Neuronal stem cell (in vitro differentiated cells): Measurements from ENCODE around the gene PLAAT4.

Experiments used
- DNase-seq: peaks from one replicate; pipeline ENCODE4 v3.0.0-alpha.2; 2013; ENCODE audit warnings: low spot score
- H2AFZ ChIP-seq: one replicate; pipeline ENCODE4 v1.6.1; 2013; ENCODE audit warnings: mild to moderate bottlenecking, low read length, inconsistent platforms
- H2AK5ac ChIP-seq: 2 replicates; pipeline ENCODE4 v1.6.1; 2013; ENCODE audit warnings: low read depth, mild to moderate bottlenecking, inconsistent platforms, low read length, moderate library complexity, mixed read lengths
- H2BK120ac ChIP-seq: 2 replicates; pipeline ENCODE4 v1.6.1; 2013; ENCODE audit warnings: low read depth, mild to moderate bottlenecking, inconsistent platforms, low read length, moderate library complexity, mixed read lengths
- H2BK12ac ChIP-seq: one replicate; pipeline ENCODE4 v1.6.1; 2013; ENCODE audit warnings: low read length, inconsistent platforms
- H2BK15ac ChIP-seq: 2 replicates; pipeline ENCODE4 v1.6.1; 2013; ENCODE audit warnings: mild to moderate bottlenecking, low read length, inconsistent platforms, mixed read lengths
- H2BK5ac ChIP-seq: one replicate; pipeline ENCODE4 v1.6.1; 2013; ENCODE audit warnings: inconsistent platforms, mild to moderate bottlenecking, low read length, moderate library complexity
- H3K14ac ChIP-seq: one replicate; pipeline ENCODE4 v1.6.1; 2013; ENCODE audit warnings: low read length, inconsistent platforms
- H3K18ac ChIP-seq: 2 replicates; pipeline ENCODE4 v1.6.1; 2013; ENCODE audit warnings: low read length, inconsistent platforms
- H3K23ac ChIP-seq: 2 replicates; pipeline ENCODE4 v1.6.1; 2013; ENCODE audit warnings: low read depth, mild to moderate bottlenecking, mixed read lengths, low read length, inconsistent platforms; ENCODE audit not compliant: poor library complexity
- H3K27ac ChIP-seq: replicated peaks from 3 replicates; pipeline ENCODE4 v1.5.1; 2013; ENCODE audit warnings: low read length, inconsistent platforms
- H3K27me3 ChIP-seq, 3 experiments: 2 replicates each; pipeline ENCODE4 v1.6.1; 2013; ENCODE audit warnings: low read length in 3 of 3, mild to moderate bottlenecking in 2 of 3, inconsistent platforms in 1 of 3, low read depth in 1 of 3, mixed read lengths in 1 of 3, moderate library complexity in 1 of 3; ENCODE audit not compliant: control insufficient read depth in 3 of 3, insufficient read depth in 3 of 3
- H3K36me3 ChIP-seq, 2 donors: replicated peaks in 1 of 2; 2 replicates each; pipeline ENCODE4 v1.6.1; 2013; ENCODE audit warnings: low read length in 2 of 2; ENCODE audit not compliant: control insufficient read depth in 2 of 2, insufficient read depth in 2 of 2
- H3K4ac ChIP-seq: 2 replicates; pipeline ENCODE4 v1.6.1; 2013; ENCODE audit warnings: inconsistent platforms, mild to moderate bottlenecking, low read length, moderate library complexity
- H3K4me1 ChIP-seq, 2 donors: 1 replicate in 1 of 2; 2 replicates in 1 of 2; pipeline ENCODE4 v1.6.1; 2013; ENCODE audit warnings: low read length in 2 of 2, low read depth in 1 of 2; ENCODE audit not compliant: control insufficient read depth in 2 of 2, insufficient read depth in 1 of 2
- H3K4me2 ChIP-seq: one replicate; pipeline ENCODE4 v1.6.1; 2013; ENCODE audit warnings: mild to moderate bottlenecking, low read length, inconsistent platforms; ENCODE audit not compliant: insufficient read depth, poor library complexity, severe bottlenecking
- H3K4me3 ChIP-seq, 2 donors: 2 replicates each; pipeline ENCODE4 v1.5.1; 2013; ENCODE audit warnings: low read length in 2 of 2, mild to moderate bottlenecking in 2 of 2, inconsistent platforms in 1 of 2, moderate library complexity in 1 of 2
- H3K79me1 ChIP-seq: one replicate; pipeline ENCODE4 v1.6.1; 2013; ENCODE audit warnings: low read depth, mild to moderate bottlenecking, inconsistent platforms, low read length, moderate library complexity
- H3K9ac ChIP-seq: one replicate; pipeline ENCODE4 v1.6.1; 2013; ENCODE audit warnings: mild to moderate bottlenecking, low read depth, low read length, inconsistent platforms; ENCODE audit not compliant: poor library complexity
- H3K9me3 ChIP-seq, 2 donors: replicated peaks in 1 of 2; 2 replicates each; pipeline versions ENCODE3 to v1.6.1; 2013; ENCODE audit warnings: low read length in 2 of 2, mild to moderate bottlenecking in 2 of 2, inconsistent platforms in 1 of 2, low read depth in 1 of 2, mixed read lengths in 1 of 2, moderate library complexity in 1 of 2; ENCODE audit not compliant: control insufficient read depth in 2 of 2, insufficient read depth in 1 of 2
- H4K8ac ChIP-seq: one replicate; pipeline ENCODE4 v1.6.1; 2013; ENCODE audit warnings: low read depth, mild to moderate bottlenecking, inconsistent platforms, low read length, moderate library complexity
- H4K91ac ChIP-seq: one replicate; pipeline ENCODE4 v1.6.1; 2013; ENCODE audit warnings: low read length, low read depth, mild to moderate bottlenecking, inconsistent platforms; ENCODE audit not compliant: poor library complexity
- WGBS, 2 donors: extraction: QIAGEN DNeasy Blood & Tissue Kit; methylation state at CpG; one replicate each; pipeline ENCODE4 v1.1.7; 2013; ENCODE audit warnings: missing lambda C conversion rate in 2 of 2, mixed read lengths in 1 of 2; ENCODE audit not compliant: insufficient read length in 2 of 2, insufficient replicate concordance in 1 of 2; ENCODE audit errors: extremely low coverage in 2 of 2; 5-methylcytosine and 5-hydroxymethylcytosine counted together

PLAAT4 gene

GRCh38 chr11:63517156-63517555 is 19.5 kb upstream of the PLAAT4 start:
- Histone ChIP-seq H3K9ac (no peak overlapping the region), H2BK120ac (no peak overlapping the region), H3K18ac (no peak overlapping the region), H3K14ac (no peak overlapping the region), H2BK15ac (no peak overlapping the region), H4K8ac (no peak overlapping the region), H3K27me3 (peaks cover 0 to 5% (median 0%) of the 10 kb centered on the region in 3 experiments), H3K4me1 (no peaks in the 10 kb centered on the region), H3K4me2 (no peak overlapping the region), H3K79me1 (no peaks in the 10 kb centered on the region), H2BK5ac (no peak overlapping the region), H3K4me3 (no peak overlapping the region), H3K27ac (no peak overlapping the region), H3K23ac (no peak overlapping the region), H4K91ac (no peak overlapping the region), H3K4ac (no peak overlapping the region), H3K36me3 (no peaks in the 10 kb centered on the region), H3K9me3 (no peaks in the 10 kb centered on the region), H2AK5ac (no peak overlapping the region), H2AFZ (no peak overlapping the region), H2BK12ac (no peak overlapping the region)
- DNase-seq, result no peak
- no CpG with 5 or more reads among the region's 5 CpGs for WGBS, 2 donors

GRCh38 chr11:63518548-63518947 is 18.1 kb upstream of the PLAAT4 start:
- H3K9me3 ChIP-seq, result no peaks in the 10 kb centered on the region
- no peak overlapping the region for H4K8ac ChIP-seq
- no peak overlapping the region for H4K91ac ChIP-seq
- H3K27ac ChIP-seq, result no peak overlapping the region
- no peaks in the 10 kb centered on the region for H3K36me3 ChIP-seq
- DNase-seq, result no peak
- no peak overlapping the region for H2BK12ac ChIP-seq
- H2BK5ac ChIP-seq, result no peak overlapping the region
- no peak overlapping the region for H3K9ac ChIP-seq
- no peaks in the 10 kb centered on the region for H3K79me1 ChIP-seq
- no peak overlapping the region for H3K4me2 ChIP-seq
- no peak overlapping the region for H3K14ac ChIP-seq
- no peaks in the 10 kb centered on the region for H3K27me3 ChIP-seq
- H3K4me1 ChIP-seq, result no peaks in the 10 kb centered on the region
- H3K23ac ChIP-seq, result no peak overlapping the region
- H2AFZ ChIP-seq, result no peak overlapping the region
- no peak overlapping the region for H3K4ac ChIP-seq
- H2BK120ac ChIP-seq, result no peak overlapping the region
- H2AK5ac ChIP-seq, result no peak overlapping the region
- WGBS, 2 donors, result no CpG with 5 or more reads among the region's 1 CpG
- no peak overlapping the region for H3K4me3 ChIP-seq
- H2BK15ac ChIP-seq, result no peak overlapping the region
- no peak overlapping the region for H3K18ac ChIP-seq

GRCh38 chr11:63520606-63521170 is 15.9 kb upstream of the PLAAT4 start:
- Histone ChIP-seq H3K4me2 (no peak overlapping the region), H3K23ac (no peak overlapping the region), H3K9me3 (no peaks in the 10 kb centered on the region), H2BK5ac (no peak overlapping the region), H2AK5ac (no peak overlapping the region), H2BK15ac (no peak overlapping the region), H3K4ac (no peak overlapping the region), H4K91ac (no peak overlapping the region), H2BK12ac (no peak overlapping the region), H3K9ac (no peak overlapping the region), H3K27me3 (no peaks in the 10 kb centered on the region), H3K4me3 (no peak overlapping the region), H4K8ac (no peak overlapping the region), H3K14ac (no peak overlapping the region), H3K27ac (no peak overlapping the region), H2BK120ac (no peak overlapping the region), H3K4me1 (no peaks in the 10 kb centered on the region), H3K18ac (no peak overlapping the region), H3K36me3 (no peaks in the 10 kb centered on the region), H3K79me1 (no peaks in the 10 kb centered on the region), H2AFZ (no peak overlapping the region)
- no CpG with 5 or more reads among the region's 5 CpGs for WGBS, 2 donors
- DNase-seq, result no peak

GRCh38 chr11:63521896-63522295 is 14.7 kb upstream of the PLAAT4 start:
- H4K91ac ChIP-seq, result no peak overlapping the region
- no peak overlapping the region for H2BK15ac ChIP-seq
- no peaks in the 10 kb centered on the region for H3K4me1 ChIP-seq
- H3K14ac ChIP-seq, result no peak overlapping the region
- no peaks in the 10 kb centered on the region for H3K27me3 ChIP-seq
- no peak overlapping the region for H3K4ac ChIP-seq
- no peak overlapping the region for H3K4me3 ChIP-seq
- no peak overlapping the region for H2BK12ac ChIP-seq
- DNase-seq, result no peak
- no peaks in the 10 kb centered on the region for H3K9me3 ChIP-seq
- no peak overlapping the region for H3K9ac ChIP-seq
- H2BK5ac ChIP-seq, result no peak overlapping the region
- H3K4me2 ChIP-seq, result no peak overlapping the region
- H3K36me3 ChIP-seq, result no peaks in the 10 kb centered on the region
- no peak overlapping the region for H2AK5ac ChIP-seq
- no peak overlapping the region for H3K27ac ChIP-seq
- WGBS, 2 donors, result 100% methylated on average over 1 of the region's 2 CpGs; no CpG with 5 or more reads in 1 of the 2 donors
- no peak overlapping the region for H3K18ac ChIP-seq
- no peak overlapping the region for H4K8ac ChIP-seq
- H2AFZ ChIP-seq, result no peak overlapping the region
- no peak overlapping the region for H3K23ac ChIP-seq
- H2BK120ac ChIP-seq, result no peak overlapping the region
- no peaks in the 10 kb centered on the region for H3K79me1 ChIP-seq
